HG03575 (cell line): ENCODE results near the gene SLC25A40.
A peak's percentile ranks its signal among the peaks of the same experiment; 100 is the strongest.
"Not testable (repeated sequence)": the region's sequence is repeated elsewhere in the genome, so short reads cannot be mapped to it uniquely, and the experiment has no call there.

ENCODE experiments used
- ATAC-seq: cut with Tn5 transposase; IDR thresholded peaks from one replicate; pipeline ENCODE4 v1.9.1; 2021; ENCODE audit not compliant: unreplicated experiment, insufficient number of reproducible peaks, low FRiP score; ENCODE audit errors: extremely low read depth

SLC25A40 gene

GRCh38 chr7:87876040-87876868, at the start of gene SLC25A40, which contains the start of gene DBF4:
Gene SLC25A40, minus strand, starts transcription at chr7:87876360. Its CDS starts 17,633 bp downstream, at chr7:87858727.
Gene DBF4, plus strand, starts transcription at chr7:87876493. Its CDS starts 240 bp downstream, at chr7:87876733.
- peak; percentile 78 for ATAC-seq

GRCh38 chr7:87922759-87923395, 46.7 kb upstream of the SLC25A40 start:
- ATAC-seq, result not testable (repeated sequence)

GRCh38 chr7:87920578-87920977, 44.4 kb upstream of the SLC25A40 start:
- ATAC-seq, result no peak

- no peak for ATAC-seq
Observed at GRCh38 chr7:87919875-87920274, 43.7 kb upstream of the SLC25A40 start.

GRCh38 chr7:87918740-87919139, 42.6 kb upstream of the SLC25A40 start:
- no peak for ATAC-seq

- no peak for ATAC-seq
Observed at GRCh38 chr7:87912121-87912520, 36.0 kb upstream of the SLC25A40 start.

GRCh38 chr7:87908814-87909213, 32.7 kb upstream of the SLC25A40 start:
- not testable (repeated sequence) for ATAC-seq

GRCh38 chr7:87907136-87907906, 31.2 kb upstream of the SLC25A40 start:
- not testable (repeated sequence) for ATAC-seq

GRCh38 chr7:87899255-87899654, 23.1 kb upstream of the SLC25A40 start:
- no peak for ATAC-seq

GRCh38 chr7:87895363-87895762, 19.2 kb upstream of the SLC25A40 start:
- ATAC-seq, result no peak

- ATAC-seq, result no peak
Observed at GRCh38 chr7:87886875-87887274, 10.7 kb upstream of the SLC25A40 start.

- no peak for ATAC-seq
Observed at GRCh38 chr7:87885018-87885417, 8.9 kb upstream of the SLC25A40 start.

GRCh38 chr7:87882151-87882937, 6.2 kb upstream of the SLC25A40 start:
- no peak for ATAC-seq

GRCh38 chr7:87878208-87878735, 2.1 kb upstream of the SLC25A40 start:
- no peak for ATAC-seq

- no peak for ATAC-seq
Observed at GRCh38 chr7:87877366-87878040, 1.3 kb upstream of the SLC25A40 start.

- no peak for ATAC-seq
Observed at GRCh38 chr7:87876869-87877234, 692 bp upstream of the SLC25A40 start.

- peak; percentile 2 for ATAC-seq
Observed at GRCh38 chr7:87875151-87876039, 765 bp downstream of the SLC25A40 start.
